ENCODE measurements around the gene LRRC23. TPM values are rescaled to one million over a fixed set of nuclear protein-coding genes. Genes with fewer than 3 reads are reported as not detected.
A peak's percentile ranks its signal among the peaks of the same experiment; 100 is the strongest.

LRRC23 gene
- polyA plus RNA-seq, 1 donor (not counting 4 experiments of a cell fraction or from before 2014, with no cell fraction given), result 7.1 TPM

GRCh38 chr12:6942331-6942665 is 37.7 kb downstream of the LRRC23 start:
- DNase-seq (ENCODE audit: low read depth, low spot score), result no peak

GRCh38 chr12:6943389-6943721 is 38.7 kb downstream of the LRRC23 start:
- H3K79me2 ChIP-seq (ENCODE audit: control insufficient read depth, insufficient read depth, low read length), result peaks cover 6% of the 10 kb centered on the region
- TF ChIP-seq EZH2 (IDR thresholded peaks at IDR 0.05; ENCODE audit: low read length), result no peak
- no peak for TF ChIP-seq CTCF (optimal IDR thresholded peaks at IDR 0.05 in 1 of 3, IDR thresholded peaks at IDR 0.05 in 1 of 3, conservative IDR thresholded peaks at IDR 0.05 in 1 of 3; ENCODE audit: extremely low read depth in 1 of 3, insufficient read depth in 2 of 3, low read length in 3 of 3)
- H3K36me3 ChIP-seq (ENCODE audit: control insufficient read depth in 2 of 2, extremely low read depth in 1 of 2, insufficient read depth in 2 of 2, low read length in 2 of 2), result peaks cover 10 to 21% of the 10 kb centered on the region in 2 experiments
- no peak for FAIRE-seq
- no peaks in the 10 kb centered on the region for H3K9me3 ChIP-seq (ENCODE audit: control insufficient read depth, low read depth, low read length)
- peak overlapping the region; percentile 87 for H3K9ac ChIP-seq (ENCODE audit: control insufficient read depth, extremely low read depth, insufficient read depth, low read length)
- peak overlapping the region; percentile 95 for H3K4me2 ChIP-seq (ENCODE audit: control insufficient read depth, extremely low read depth, insufficient read depth, low read depth, low read length)
- H3K27ac ChIP-seq (ENCODE audit: control insufficient read depth, insufficient read depth, low read length), result peak overlapping the region; percentile 100
- DNase-seq (ENCODE audit: low read depth, low spot score), result no peak
- H2AFZ ChIP-seq (ENCODE audit: control insufficient read depth, low read length), result peak overlapping the region; percentile 68
- peak overlapping the region in 2 of 3 experiments; percentile 44 to 56 for H3K4me3 ChIP-seq (ENCODE audit: control insufficient read depth in 2 of 3, extremely low read depth in 1 of 3, insufficient read depth in 2 of 3, low read depth in 1 of 3, low read length in 3 of 3)
- H3K4me1 ChIP-seq (ENCODE audit: control insufficient read depth, extremely low read depth, insufficient read depth, low read length), result peaks cover 29% of the 10 kb centered on the region
- no peaks in the 10 kb centered on the region for H3K27me3 ChIP-seq (ENCODE audit: control insufficient read depth, extremely low read depth, insufficient read depth, low read length)
- no peaks in the 10 kb centered on the region for H4K20me1 ChIP-seq (ENCODE audit: control insufficient read depth, extremely low read depth, insufficient read depth, low read length)
- dilution Hi-C loops (cut with MboI; ENCODE audit: extremely low pct_ligation_motif_present, low sequenced_read_pairs), result no loop called here
- H3K9me1 ChIP-seq (ENCODE audit: control insufficient read depth, extremely low read depth, insufficient read depth, low read length), result no peaks in the 10 kb centered on the region

More at GRCh38 chr12:6942331-6942665, 37.7 kb downstream of the LRRC23 start:
- no peaks in the 10 kb centered on the region for H3K9me1 ChIP-seq (ENCODE audit: control insufficient read depth, extremely low read depth, insufficient read depth, low read length)
- H4K20me1 ChIP-seq (ENCODE audit: control insufficient read depth, extremely low read depth, insufficient read depth, low read length), result no peaks in the 10 kb centered on the region
- H3K36me3 ChIP-seq (ENCODE audit: control insufficient read depth in 2 of 2, extremely low read depth in 1 of 2, insufficient read depth in 2 of 2, low read length in 2 of 2), result peaks cover 10 to 21% of the 10 kb centered on the region in 2 experiments
- dilution Hi-C loops (cut with MboI; ENCODE audit: extremely low pct_ligation_motif_present, low sequenced_read_pairs), result no loop called here
- no peak for FAIRE-seq
- H3K9me3 ChIP-seq (ENCODE audit: control insufficient read depth, low read depth, low read length), result no peaks in the 10 kb centered on the region
- H3K9ac ChIP-seq (ENCODE audit: control insufficient read depth, extremely low read depth, insufficient read depth, low read length), result no peak overlapping the region
- no peak overlapping the region for H3K27ac ChIP-seq (ENCODE audit: control insufficient read depth, insufficient read depth, low read length)
- no peak overlapping the region for H3K4me3 ChIP-seq (ENCODE audit: control insufficient read depth in 2 of 3, extremely low read depth in 1 of 3, insufficient read depth in 2 of 3, low read depth in 1 of 3, low read length in 3 of 3)
- peaks cover 31% of the 10 kb centered on the region for H3K4me1 ChIP-seq (ENCODE audit: control insufficient read depth, extremely low read depth, insufficient read depth, low read length)
- peaks cover 6% of the 10 kb centered on the region for H3K79me2 ChIP-seq (ENCODE audit: control insufficient read depth, insufficient read depth, low read length)
- H3K27me3 ChIP-seq (ENCODE audit: control insufficient read depth, extremely low read depth, insufficient read depth, low read length), result no peaks in the 10 kb centered on the region
- H2AFZ ChIP-seq (ENCODE audit: control insufficient read depth, low read length), result no peak overlapping the region
- no peak overlapping the region for H3K4me2 ChIP-seq (ENCODE audit: control insufficient read depth, extremely low read depth, insufficient read depth, low read depth, low read length)
- TF ChIP-seq EZH2 (IDR thresholded peaks at IDR 0.05; ENCODE audit: low read length) (no peak), CTCF (optimal IDR thresholded peaks at IDR 0.05 in 1 of 3, IDR thresholded peaks at IDR 0.05 in 1 of 3, conservative IDR thresholded peaks at IDR 0.05 in 1 of 3; ENCODE audit: extremely low read depth in 1 of 3, insufficient read depth in 2 of 3, low read length in 3 of 3) (no peak)
